HL-60 (cell line): ENCODE data around the gene COPS7A.

Experiments used
- DNase-seq, 2 experiments: peaks; one replicate each; pipeline ENCODE4 v3.0.0-alpha.2; 2010 to 2020; ENCODE audit warnings: low read depth in 1 of 2, low spot score in 1 of 2
- H3K27ac ChIP-seq: fragments of 250-450 bp; sonication (Bioruptor Pico); replicated peaks from 2 replicates; pipeline ENCODE4 v1.5.1; 2020; ENCODE audit warnings: mild to moderate bottlenecking, moderate library complexity
- H3K27me3 ChIP-seq: fragments of 250-450 bp; sonication (Bioruptor Pico); 2 replicates; pipeline ENCODE4 v1.5.1; 2021; ENCODE audit warnings: mild to moderate bottlenecking, moderate library complexity; ENCODE audit not compliant: insufficient read depth, poor library complexity, severe bottlenecking
- H3K4me3 ChIP-seq: replicated peaks from 2 replicates; pipeline ENCODE4 v1.5.1; 2011; ENCODE audit warnings: mild to moderate bottlenecking, control low read depth, low read length; ENCODE audit not compliant: insufficient read depth
- CTCF ChIP-seq: IDR thresholded peaks from one replicate; pipeline ENCODE4 v1.5.1; 2011; ENCODE audit warnings: low read length, control low read depth, inconsistent platforms; ENCODE audit not compliant: insufficient read depth
- GABPA ChIP-seq: IDR thresholded peaks from 2 replicates; pipeline ENCODE4 v1.6.1; 2012; ENCODE audit warnings: low read depth
- POLR2AphosphoS5 ChIP-seq: IDR thresholded peaks from 2 replicates; pipeline ENCODE4 v1.6.1; 2012; ENCODE audit warnings: low read depth
- SPI1 ChIP-seq: IDR thresholded peaks from 2 replicates; pipeline ENCODE4 v1.6.1; 2012; ENCODE audit warnings: low read depth, mild to moderate bottlenecking, borderline replicate concordance
- TF ChIP-seq, protein P1 (sequence below): IDR thresholded peaks from 2 replicates; pipeline ENCODE4 v1.6.1; 2012; ENCODE audit warnings: low read depth; ENCODE audit not compliant: insufficient replicate concordance

Gene COPS7A

GRCh38 chr12:6692888-6693287 is 31.0 kb upstream of the COPS7A start:
- no peak for DNase-seq
- no peak overlapping the region for H3K4me3 ChIP-seq
- TF ChIP-seq POLR2AphosphoS5 (no peak), GABPA (no peak), CTCF (no peak), SPI1 (no peak)
- TF ChIP-seq, protein P1, sequence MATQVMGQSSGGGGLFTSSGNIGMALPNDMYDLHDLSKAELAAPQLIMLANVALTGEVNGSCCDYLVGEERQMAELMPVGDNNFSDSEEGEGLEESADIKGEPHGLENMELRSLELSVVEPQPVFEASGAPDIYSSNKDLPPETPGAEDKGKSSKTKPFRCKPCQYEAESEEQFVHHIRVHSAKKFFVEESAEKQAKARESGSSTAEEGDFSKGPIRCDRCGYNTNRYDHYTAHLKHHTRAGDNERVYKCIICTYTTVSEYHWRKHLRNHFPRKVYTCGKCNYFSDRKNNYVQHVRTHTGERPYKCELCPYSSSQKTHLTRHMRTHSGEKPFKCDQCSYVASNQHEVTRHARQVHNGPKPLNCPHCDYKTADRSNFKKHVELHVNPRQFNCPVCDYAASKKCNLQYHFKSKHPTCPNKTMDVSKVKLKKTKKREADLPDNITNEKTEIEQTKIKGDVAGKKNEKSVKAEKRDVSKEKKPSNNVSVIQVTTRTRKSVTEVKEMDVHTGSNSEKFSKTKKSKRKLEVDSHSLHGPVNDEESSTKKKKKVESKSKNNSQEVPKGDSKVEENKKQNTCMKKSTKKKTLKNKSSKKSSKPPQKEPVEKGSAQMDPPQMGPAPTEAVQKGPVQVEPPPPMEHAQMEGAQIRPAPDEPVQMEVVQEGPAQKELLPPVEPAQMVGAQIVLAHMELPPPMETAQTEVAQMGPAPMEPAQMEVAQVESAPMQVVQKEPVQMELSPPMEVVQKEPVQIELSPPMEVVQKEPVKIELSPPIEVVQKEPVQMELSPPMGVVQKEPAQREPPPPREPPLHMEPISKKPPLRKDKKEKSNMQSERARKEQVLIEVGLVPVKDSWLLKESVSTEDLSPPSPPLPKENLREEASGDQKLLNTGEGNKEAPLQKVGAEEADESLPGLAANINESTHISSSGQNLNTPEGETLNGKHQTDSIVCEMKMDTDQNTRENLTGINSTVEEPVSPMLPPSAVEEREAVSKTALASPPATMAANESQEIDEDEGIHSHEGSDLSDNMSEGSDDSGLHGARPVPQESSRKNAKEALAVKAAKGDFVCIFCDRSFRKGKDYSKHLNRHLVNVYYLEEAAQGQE, result no peak
- H3K27me3 ChIP-seq, result no peaks in the 10 kb centered on the region
- H3K27ac ChIP-seq, result no peak overlapping the region

DNA sequence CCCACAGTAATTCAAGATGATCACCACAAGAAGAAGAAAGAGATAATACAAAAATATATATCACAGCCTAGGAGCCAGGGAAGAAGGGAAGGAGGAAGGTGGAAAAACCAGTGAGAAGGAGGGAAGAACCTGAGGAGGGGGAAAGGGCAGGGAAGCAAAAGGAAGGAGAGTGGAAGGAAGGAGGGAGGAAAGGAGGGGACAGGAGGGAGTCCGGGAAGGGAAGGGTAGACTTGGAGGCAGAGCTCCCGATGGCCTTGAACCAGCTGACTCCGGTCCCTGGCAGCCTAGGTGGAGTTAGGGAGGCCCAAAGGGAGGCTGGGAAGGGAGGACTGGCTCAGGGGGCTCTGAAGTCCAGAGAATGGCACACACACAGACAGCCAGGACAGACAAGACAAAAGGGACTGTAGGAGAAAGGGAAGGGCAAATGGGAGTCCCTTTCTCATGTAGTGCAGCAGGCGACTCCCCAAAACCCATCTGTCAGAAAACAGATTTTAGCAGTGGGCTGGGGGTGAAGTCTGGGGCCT is 30.0 kb upstream of the COPS7A start:
- DNase-seq, result no peak
- no peak overlapping the region for H3K27ac ChIP-seq
- TF ChIP-seq, protein P1, result no peak
- TF ChIP-seq CTCF (no peak), SPI1 (no peak), GABPA (no peak), POLR2AphosphoS5 (no peak)

DNA sequence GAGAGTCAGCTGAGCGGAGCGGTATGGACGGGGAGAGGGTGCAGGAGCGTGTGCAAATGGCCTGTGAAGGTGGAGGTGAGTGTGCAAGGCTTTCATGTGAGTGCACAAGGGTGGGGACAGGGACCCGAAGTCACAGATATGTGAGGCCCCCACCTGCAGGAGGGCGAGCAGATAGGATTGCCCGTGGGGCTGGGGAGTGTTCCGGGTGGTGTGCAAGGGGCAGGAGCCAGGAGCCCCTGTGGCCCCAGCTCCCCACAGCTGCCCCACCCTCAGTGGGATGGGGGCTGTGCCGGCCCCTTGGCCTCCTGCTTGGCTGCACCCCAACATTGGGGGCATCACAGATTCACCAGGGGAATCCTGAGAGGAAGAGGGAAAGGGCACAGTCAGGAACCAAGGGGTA is 29.1 kb upstream of the COPS7A start:
- H3K27me3 ChIP-seq, result peaks cover 6% of the 10 kb centered on the region
- no peak overlapping the region for H3K27ac ChIP-seq
- TF ChIP-seq CTCF (no peak), GABPA (no peak), POLR2AphosphoS5 (no peak), SPI1 (no peak)
- TF ChIP-seq, protein P1, result no peak
- no peak overlapping the region for H3K4me3 ChIP-seq
- DNase-seq, result no peak

More for the DNA sequence above, 30.0 kb upstream of the COPS7A start:
- no peaks in the 10 kb centered on the region for H3K27me3 ChIP-seq
- no peak overlapping the region for H3K4me3 ChIP-seq
